Renal pelvis (tissue), 4 donors: ENCODE measurements around the gene ERCC8. TPM values are rescaled to one million over a fixed set of nuclear protein-coding genes. Genes with fewer than 3 reads are reported as not detected.

ENCODE experiments used
- DNase-seq: peaks from one replicate; pipeline ENCODE4 v3.0.0-alpha.2; 2013
- polyA plus RNA-seq, 3 donors: library from polyadenylated mRNA; unstranded; fragments of 120-200 nt; gene quantifications; one replicate each; pipeline ENCODE4 v1.2.1, GENCODE V29; 2013; ENCODE audit not compliant: insufficient read length in 3 of 3

Gene ERCC8
- polyA plus RNA-seq, 3 donors = 21.5 to 24.5 (median 23.0) TPM

GRCh38 chr5:60843936-60844905 lies 100.6 kb downstream of the ERCC8 start, which contains the start of gene ELOVL7:
Gene ELOVL7 (minus strand): TSS chr5:60844269. CDS start chr5:60787397, 56,872 bp downstream.
- peak; percentile 69 for DNase-seq

DNA sequence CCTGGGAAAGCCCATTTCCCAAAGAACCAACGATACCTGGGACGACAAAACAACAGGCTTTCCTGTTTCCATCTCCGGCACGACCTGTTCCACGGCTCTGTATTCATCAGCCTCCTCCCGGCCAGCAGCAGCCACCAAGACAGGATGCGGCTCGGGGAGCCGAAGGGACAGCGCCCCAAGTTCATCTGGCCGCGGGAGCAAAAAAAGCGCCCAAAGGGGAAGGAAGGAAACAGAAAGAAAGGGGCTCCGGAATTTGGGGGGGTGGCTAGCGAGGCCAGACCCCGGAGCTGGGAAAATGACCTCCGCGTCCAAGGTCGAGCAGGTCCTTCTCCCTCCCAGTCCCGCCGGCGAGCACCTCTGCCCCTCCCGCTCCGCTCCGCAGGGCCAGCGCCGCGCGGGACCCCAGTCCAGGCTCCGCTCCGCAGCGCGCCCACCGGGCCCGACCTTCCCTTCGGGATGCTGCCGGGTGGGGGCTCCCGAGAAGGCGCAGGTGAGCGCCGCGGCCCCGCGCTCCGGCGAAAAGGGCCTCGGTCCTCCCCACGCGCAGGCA lies 101.4 kb downstream of the ERCC8 start:
- peak; percentile 15 for DNase-seq

- peak; percentile 10 for DNase-seq
These were observed 101.9 kb downstream of the ERCC8 start for GRCh38 chr5:60842871-60843385.

DNA sequence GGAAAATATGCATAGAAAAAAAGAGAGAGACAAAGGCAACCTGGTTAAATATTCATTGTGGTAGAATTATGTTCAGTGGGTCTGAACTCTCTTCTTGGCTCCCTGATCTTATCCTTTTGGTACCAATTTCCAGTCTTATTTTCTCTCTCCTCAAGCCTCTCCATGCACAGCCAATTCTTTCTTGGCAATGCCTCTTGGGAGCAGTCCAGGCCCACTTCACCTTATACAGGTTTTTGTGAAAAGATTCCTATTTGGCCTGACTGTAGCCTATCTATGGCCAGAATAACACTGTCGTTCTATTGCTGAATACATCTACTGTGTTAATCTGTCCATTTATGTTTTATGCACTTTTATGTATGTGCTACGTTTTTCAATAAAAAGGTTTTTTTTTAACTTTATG lies 103.5 kb downstream of the ERCC8 start:
- DNase-seq = no peak

GRCh38 chr5:60836131-60836530 lies 108.7 kb downstream of the ERCC8 start:
- DNase-seq = no peak

- no peak for DNase-seq
These were observed 109.3 kb downstream of the ERCC8 start for GRCh38 chr5:60835554-60835953.

DNA sequence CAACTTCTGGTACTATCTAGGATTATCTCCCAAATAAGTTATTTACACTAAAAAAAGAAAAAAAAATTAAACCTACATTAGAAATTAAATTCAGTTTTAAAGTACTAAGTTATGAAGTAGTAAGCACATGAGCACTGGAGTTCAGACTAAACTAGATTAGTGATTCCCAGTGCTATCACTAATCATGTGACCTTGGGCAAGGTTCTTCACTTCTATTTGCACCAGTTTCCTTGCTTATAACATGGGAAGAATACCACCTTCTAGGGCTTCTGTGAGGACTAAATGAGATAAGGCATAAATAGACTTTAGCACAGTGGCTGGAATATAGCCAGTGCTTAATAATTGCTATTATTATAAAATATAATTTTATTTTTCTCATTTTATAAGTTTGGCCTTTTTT lies 111.3 kb downstream of the ERCC8 start:
- no peak for DNase-seq

GRCh38 chr5:60830581-60831127 lies 114.2 kb downstream of the ERCC8 start:
- no peak for DNase-seq

- DNase-seq = no peak
These were observed 115.2 kb downstream of the ERCC8 start for GRCh38 chr5:60829490-60830266.

- no peak for DNase-seq
These were observed 117.7 kb downstream of the ERCC8 start for GRCh38 chr5:60827201-60827600.

DNA sequence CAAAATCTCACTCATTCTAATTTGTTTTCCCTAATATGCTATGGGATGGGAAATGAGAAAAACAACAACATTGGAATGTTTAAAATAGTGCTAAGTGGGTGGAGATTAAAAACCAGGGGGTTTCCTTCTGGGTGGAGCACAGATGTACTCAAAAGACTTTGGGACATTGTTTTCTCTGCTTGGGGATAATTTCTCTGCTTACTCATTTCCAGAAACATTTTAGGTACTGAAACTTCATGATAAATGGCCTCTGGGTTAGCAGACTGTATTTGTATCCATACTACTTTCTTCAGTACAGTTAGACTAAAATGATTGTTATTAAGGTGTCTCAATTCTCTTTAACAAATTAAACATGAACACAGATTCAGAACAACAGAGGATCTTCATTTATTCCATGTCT lies 118.2 kb downstream of the ERCC8 start:
- DNase-seq = no peak

Other genes with a start within 250 kb of the ERCC8 start
- gene DEPDC1B, start 244.9 kb downstream of the ERCC8 start, polyA plus RNA-seq = 10 to 100 TPM; 25.2 to 29.5 (median 29.5) TPM
- 10 to 100 TPM in 2 of 3 donors, 1 to 10 TPM in 1; 9.4 to 21.9 (median 16.1) TPM for gene ELOVL7, start 100.8 kb downstream of the ERCC8 start, polyA plus RNA-seq
- 10 to 100 TPM; 27.8 to 32.6 (median 27.9) TPM for gene NDUFAF2, start 135 bp upstream of the ERCC8 start, polyA plus RNA-seq
- gene SMIM15, start 217.4 kb upstream of the ERCC8 start, polyA plus RNA-seq = 10 to 100 TPM; 87.0 to 89.0 (median 87.7) TPM